ENCODE data around the gene KCNJ2. TPM values are rescaled to one million over a fixed set of nuclear protein-coding genes. Genes with fewer than 3 reads are reported as not detected.

KCNJ2 gene
- total RNA-seq, 1 experiment from 2014 or later: 0.15 TPM

DNA sequence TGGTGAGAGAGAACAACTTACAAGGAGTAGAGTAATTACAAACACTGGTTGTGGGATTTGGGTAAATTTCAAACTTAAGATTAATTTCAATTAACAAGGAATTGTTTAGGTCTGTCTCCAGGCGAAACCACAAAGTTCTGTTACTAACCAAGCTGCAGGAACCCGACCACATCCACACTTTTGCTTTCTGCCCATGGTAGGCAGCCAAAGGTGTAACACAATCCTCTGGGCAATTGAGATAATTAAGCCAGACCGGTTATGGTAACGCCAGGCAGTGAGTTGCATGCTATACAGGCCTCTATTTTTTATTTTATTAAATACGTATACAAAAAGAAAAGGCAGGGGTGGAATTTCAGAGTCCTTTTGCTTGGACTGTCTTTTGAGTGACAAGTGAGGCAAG, 12.0 kb downstream of the KCNJ2 start:
- Mint-ChIP-seq H3K4me1 (peaks cover 4 to 9% of the 10 kb centered on the region in 2 experiments), H3K27me3 (ENCODE audit: low read depth) (no peaks in the 10 kb centered on the region), H3K9me3 (no peaks in the 10 kb centered on the region), H3K36me3 (ENCODE audit: insufficient read depth in 1 of 3, low read depth in 3 of 3) (no peaks in the 10 kb centered on the region), H3K4me3 (no peak overlapping the region), H3K27ac (no peak overlapping the region)
- DNase-seq: no peak
- H3K56ac ChIP-seq (ENCODE audit: insufficient read length, low read depth, low read length): no peak overlapping the region
- H3T11ph ChIP-seq (ENCODE audit: low read length): no peak overlapping the region
- H2BK20ac ChIP-seq (ENCODE audit: low read depth, low read length, poor library complexity, severe bottlenecking): no peak overlapping the region
- H3K23ac ChIP-seq (ENCODE audit: insufficient read length, low read depth, low read length): no peak overlapping the region
- H3K9me3 ChIP-seq (ENCODE audit: control insufficient read depth, low read depth, low read length): no peaks in the 10 kb centered on the region
- TF ChIP-seq, protein P1, sequence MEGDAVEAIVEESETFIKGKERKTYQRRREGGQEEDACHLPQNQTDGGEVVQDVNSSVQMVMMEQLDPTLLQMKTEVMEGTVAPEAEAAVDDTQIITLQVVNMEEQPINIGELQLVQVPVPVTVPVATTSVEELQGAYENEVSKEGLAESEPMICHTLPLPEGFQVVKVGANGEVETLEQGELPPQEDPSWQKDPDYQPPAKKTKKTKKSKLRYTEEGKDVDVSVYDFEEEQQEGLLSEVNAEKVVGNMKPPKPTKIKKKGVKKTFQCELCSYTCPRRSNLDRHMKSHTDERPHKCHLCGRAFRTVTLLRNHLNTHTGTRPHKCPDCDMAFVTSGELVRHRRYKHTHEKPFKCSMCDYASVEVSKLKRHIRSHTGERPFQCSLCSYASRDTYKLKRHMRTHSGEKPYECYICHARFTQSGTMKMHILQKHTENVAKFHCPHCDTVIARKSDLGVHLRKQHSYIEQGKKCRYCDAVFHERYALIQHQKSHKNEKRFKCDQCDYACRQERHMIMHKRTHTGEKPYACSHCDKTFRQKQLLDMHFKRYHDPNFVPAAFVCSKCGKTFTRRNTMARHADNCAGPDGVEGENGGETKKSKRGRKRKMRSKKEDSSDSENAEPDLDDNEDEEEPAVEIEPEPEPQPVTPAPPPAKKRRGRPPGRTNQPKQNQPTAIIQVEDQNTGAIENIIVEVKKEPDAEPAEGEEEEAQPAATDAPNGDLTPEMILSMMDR (conservative IDR thresholded peaks at IDR 0.05): no peak
- no peak overlapping the region for H2BK12ac ChIP-seq (ENCODE audit: insufficient read length, low read depth, low read length)
- no peak overlapping the region for H2AFZ ChIP-seq (ENCODE audit: low read length)
- H3K18ac ChIP-seq (ENCODE audit: insufficient read length, low read depth, low read length): no peak overlapping the region
- no peak overlapping the region for H3K4ac ChIP-seq (ENCODE audit: low read depth, low read length)
- H3K23me2 ChIP-seq (ENCODE audit: insufficient read length, low read depth, low read length, poor library complexity, severe bottlenecking): no peaks in the 10 kb centered on the region
- no peak overlapping the region for H2AK5ac ChIP-seq (ENCODE audit: insufficient read length, low read length)
- H4K20me1 ChIP-seq (ENCODE audit: control insufficient read depth, insufficient read depth, insufficient read length): no peaks in the 10 kb centered on the region
- H4K5ac ChIP-seq (ENCODE audit: insufficient read length, low read depth, low read length): no peak overlapping the region
- no peak overlapping the region for H2BK120ac ChIP-seq (ENCODE audit: low read depth, low read length, poor library complexity, severe bottlenecking)
- H4K91ac ChIP-seq (ENCODE audit: insufficient read length, low read depth, low read length): no peak overlapping the region
- no peaks in the 10 kb centered on the region for H3K27me3 ChIP-seq (ENCODE audit: insufficient read depth, low read length)
- H3K79me2 ChIP-seq (ENCODE audit: insufficient read depth, low read length): no peaks in the 10 kb centered on the region
- H3K4me2 ChIP-seq (ENCODE audit: insufficient read depth, insufficient read length, low read length): no peak overlapping the region
- H3K79me1 ChIP-seq (ENCODE audit: insufficient read depth, low read depth, low read length, poor library complexity, severe bottlenecking): no peaks in the 10 kb centered on the region
- no CpG with 5 or more reads among the region's 5 CpGs for WGBS (ENCODE audit: extremely low coverage, insufficient read length, low lambda C conversion rate)
- H4K8ac ChIP-seq (replicated peaks; ENCODE audit: insufficient read length, low read depth, low read length): no peak overlapping the region
- H2BK15ac ChIP-seq (ENCODE audit: low read depth, low read length): no peak overlapping the region
- no peak overlapping the region for H2BK5ac ChIP-seq (ENCODE audit: insufficient read length, low read length)
- no peaks in the 10 kb centered on the region; the same call in 1 of the 2 replicates for H3K4me1 ChIP-seq (ENCODE audit: insufficient read depth, low read length)
- no peak overlapping the region for H3K14ac ChIP-seq (ENCODE audit: insufficient read depth, low read length)
- H3K9ac ChIP-seq (ENCODE audit: extremely low read depth, insufficient read length, low read length): no peak overlapping the region
- H3K27ac ChIP-seq (ENCODE audit: insufficient read length, low read depth, low read length): no peak overlapping the region

Data from H9 (cell line).